Measurements from ENCODE around the gene GNGT1. TPM values are rescaled to one million over a fixed set of nuclear protein-coding genes. Genes with fewer than 3 reads are reported as not detected.

Gene GNGT1
- total RNA-seq, 1 donor from 2014 or later: not detected

- DNase-seq (ENCODE audit: low read depth, low spot score): no peak
Measured at GRCh38 chr7:93938293-93938692, 31.9 kb downstream of the GNGT1 start.

- no peak for DNase-seq (ENCODE audit: low read depth, low spot score)
Measured at GRCh38 chr7:93941945-93942344, 35.6 kb downstream of the GNGT1 start.

GRCh38 chr7:93943816-93944540, 37.6 kb downstream of the GNGT1 start:
- no peak for DNase-seq (ENCODE audit: low read depth, low spot score)

GRCh38 chr7:93944673-93945072, 38.3 kb downstream of the GNGT1 start:
- DNase-seq (ENCODE audit: low read depth, low spot score): peak; percentile 91

DNA sequence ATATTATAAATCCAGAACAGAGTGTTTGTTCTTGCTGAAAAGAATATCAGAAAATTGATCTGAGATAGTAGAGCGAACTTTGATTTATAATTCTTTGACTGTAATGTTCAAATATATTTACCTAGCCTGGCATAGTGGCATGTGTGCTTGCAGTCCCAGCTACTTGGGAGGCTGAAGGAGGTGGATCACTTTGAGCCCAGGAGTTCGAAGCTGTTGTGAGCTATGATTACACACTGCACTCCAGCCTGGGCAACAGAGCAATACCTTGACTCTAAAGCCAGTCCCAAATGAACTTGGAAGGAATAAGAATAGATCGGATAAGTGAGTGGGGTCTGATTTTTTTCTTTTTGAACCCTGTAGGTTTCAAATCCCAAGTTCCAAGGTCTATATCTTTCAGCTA, 38.7 kb downstream of the GNGT1 start:
- DNase-seq (ENCODE audit: low read depth, low spot score): peak; percentile 69

DNA sequence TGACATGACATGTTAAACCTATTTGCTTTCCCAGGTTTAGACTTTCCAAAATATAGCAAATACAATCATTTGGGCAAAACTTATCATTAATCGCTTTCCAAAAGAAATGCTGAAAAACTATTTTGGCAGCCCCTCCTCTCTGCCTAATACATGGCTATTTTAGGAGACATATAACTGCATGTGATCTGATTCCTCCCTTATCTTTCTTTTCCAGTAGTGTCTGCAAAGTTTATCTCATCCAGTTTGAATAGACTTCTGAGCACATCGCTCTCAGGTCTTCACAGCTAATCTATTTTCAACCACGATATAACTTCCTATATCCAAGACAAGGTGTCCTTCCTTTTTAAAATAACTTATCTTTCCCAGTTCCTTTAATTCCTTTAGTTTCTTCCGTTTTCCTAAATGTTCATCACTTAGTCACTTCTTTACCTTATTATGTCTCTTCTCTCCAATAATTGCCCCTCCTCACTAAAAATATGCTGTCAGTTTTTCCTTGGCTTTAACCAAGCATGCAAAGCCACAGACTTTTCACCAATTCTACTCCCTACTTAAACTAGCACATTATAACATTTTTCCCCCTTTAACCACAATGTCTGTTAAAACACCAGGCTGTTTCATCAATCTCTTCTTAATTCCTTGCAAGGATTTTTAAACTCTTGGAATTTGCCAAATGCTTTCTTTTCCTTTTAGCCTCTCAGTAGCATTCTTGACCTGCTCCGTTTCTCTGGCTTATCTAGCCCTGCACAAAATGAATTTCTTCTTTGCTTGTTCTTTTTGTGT, 39.6 kb downstream of the GNGT1 start:
- DNase-seq (ENCODE audit: low read depth, low spot score): no peak

DNA sequence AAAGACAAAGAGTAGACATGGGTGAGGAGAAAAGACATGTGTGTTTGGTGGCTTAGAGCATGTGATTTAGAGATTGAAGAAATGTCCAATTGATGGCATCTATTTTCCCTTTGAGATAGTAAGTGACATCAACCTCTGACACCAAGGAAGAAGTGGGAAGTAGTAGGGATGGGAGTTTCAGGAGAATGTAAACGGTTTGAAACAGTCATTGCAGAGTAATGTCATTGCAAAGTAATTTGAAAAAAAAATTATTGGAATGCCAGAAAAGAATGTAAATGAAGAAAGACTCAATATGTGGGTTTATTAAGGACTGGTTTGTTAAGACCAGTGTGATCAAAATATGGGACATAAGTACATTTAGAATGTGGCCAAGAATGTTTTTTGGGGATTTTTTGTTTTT, 41.7 kb downstream of the GNGT1 start:
- DNase-seq (ENCODE audit: low read depth, low spot score): no peak

DNA sequence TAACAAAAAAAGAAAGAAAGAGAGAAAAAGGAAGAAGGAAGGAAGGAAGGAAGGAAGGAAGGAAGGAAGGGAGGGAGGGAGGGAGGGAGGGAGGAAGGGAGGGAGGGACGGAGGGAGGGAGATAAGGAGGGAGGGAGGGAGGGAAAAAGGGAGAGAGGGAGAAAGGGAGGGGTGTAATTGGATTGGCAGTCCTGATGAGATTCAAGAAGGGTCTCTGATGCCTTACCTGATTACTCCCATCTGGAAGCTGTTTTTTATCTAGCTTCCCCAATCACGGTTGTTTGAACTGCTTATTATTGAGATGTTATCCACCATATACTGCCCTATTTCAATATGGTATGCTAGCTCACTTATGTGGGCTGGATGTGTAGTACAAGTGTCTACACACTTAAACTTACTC, 42.5 kb downstream of the GNGT1 start:
- DNase-seq (ENCODE audit: low read depth, low spot score): no peak

- peak; percentile 48 for DNase-seq (ENCODE audit: low read depth, low spot score)
Measured at GRCh38 chr7:93949423-93949822, 43.1 kb downstream of the GNGT1 start.

DNA sequence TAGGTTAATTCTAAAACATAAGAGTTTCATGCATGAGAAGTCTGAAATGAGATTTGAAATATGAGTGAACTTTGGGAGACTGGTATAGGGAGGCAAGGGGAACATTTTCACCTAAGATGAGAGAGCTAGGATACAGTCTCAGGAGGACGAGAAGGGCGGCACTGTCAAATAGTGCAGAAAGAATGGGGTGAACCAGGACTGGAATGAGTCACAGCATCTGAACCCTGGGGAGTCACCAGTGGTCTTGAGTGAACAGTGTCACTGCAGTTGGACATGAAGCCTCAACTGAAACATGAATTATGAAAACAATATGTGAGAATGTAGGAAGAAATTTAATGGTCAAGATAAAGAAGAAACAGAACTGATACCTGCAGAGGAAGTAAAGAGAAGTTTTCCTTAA, 48.9 kb downstream of the GNGT1 start:
- no peak for DNase-seq (ENCODE audit: low read depth, low spot score)

DNA sequence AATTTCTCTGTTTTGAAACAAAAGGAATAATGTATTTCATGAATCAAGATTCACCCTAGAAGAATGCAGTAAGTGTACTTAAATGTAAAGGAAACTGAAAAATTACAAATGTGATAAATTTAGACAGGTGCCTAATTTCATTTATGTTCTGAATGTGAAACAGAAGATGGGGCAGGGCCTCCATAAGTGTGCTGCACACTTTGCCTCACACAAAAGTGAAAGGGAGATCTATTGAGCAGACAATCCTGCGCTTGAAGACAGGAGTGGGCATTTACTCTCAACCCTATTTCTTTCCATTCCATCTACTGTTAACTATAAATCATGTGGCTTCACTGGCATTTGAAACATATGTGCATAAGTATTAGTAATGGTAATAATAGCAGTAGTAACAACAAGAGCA, 51.4 kb downstream of the GNGT1 start:
- no peak for DNase-seq (ENCODE audit: low read depth, low spot score)

GRCh38 chr7:93958216-93958615, 51.8 kb downstream of the GNGT1 start:
- peak; percentile 63 for DNase-seq (ENCODE audit: low read depth, low spot score)

- DNase-seq (ENCODE audit: low read depth, low spot score): no peak
Measured at GRCh38 chr7:93958651-93959050, 52.3 kb downstream of the GNGT1 start.

Other genes starting within 250 kb of the GNGT1 start
- gene TFPI2, start 15.8 kb upstream of the GNGT1 start, total RNA-seq: 16.4 and 79.2 TPM in 2 replicates
- 147 and 170 TPM in 2 replicates for gene GNG11, start 15.2 kb downstream of the GNGT1 start, total RNA-seq
- 19.3 and 27.6 TPM in 2 replicates for gene BET1, start 97.8 kb downstream of the GNGT1 start, total RNA-seq